HCT116 (cell line): Measurements from ENCODE around the gene COBLL1. TPM values are rescaled to one million over a fixed set of nuclear protein-coding genes. Genes with fewer than 3 reads are reported as not detected.

ENCODE experiments used
- ATAC-seq: fragments of 200-7000 bp; cut with Tn5 transposase; 2 replicates; pipeline ENCODE4 v1.9.1; 2020; ENCODE audit warnings: mild to moderate bottlenecking, moderate library complexity
- BruUV-seq: library from RNA; stranded (reverse); fragments of 400-500 nt; replicated peaks from 2 replicates; lab custom pipeline; 2021; lab: Mats Ljungman, UMichigan
- CTCF ChIA-PET: fragments of 300-600 bp; sonication (Branson Sonifier 250); formaldehyde crosslinking; loops from one replicate; lab custom pipeline; 2021; ENCODE audit warnings: antibody characterized with exemption; lab: Charles Lee
- POLR2A ChIA-PET: fragments of 300-600, 350-600 bp; sonication (Branson Sonifier 250); formaldehyde crosslinking; loops from one replicate; lab custom pipeline; 2021; ENCODE audit warnings: antibody characterized with exemption; lab: Charles Lee
- RAD21 ChIA-PET, 2 experiments: fragments of 300-600 bp; sonication (Branson Sonifier 250); formaldehyde crosslinking; loops; one replicate each; lab custom pipeline; 2023; ENCODE audit warnings: low total read pairs in 2 of 2; ENCODE audit not compliant: uncharacterized antibody in 2 of 2, unreplicated experiment in 2 of 2, low non-redundant PET in 1 of 2; lab: Charles Lee
- DNase-seq: peaks from one replicate; pipeline ENCODE4 v3.0.0-alpha.2; 2010; ENCODE audit warnings: low read depth, low spot score
- H2AFZ ChIP-seq: fragments of 200-600 bp; shearing (Covaris generic), sonication (generic); 2 replicates; pipeline ENCODE4 v1.6.1; 2017; ENCODE audit warnings: low read depth, mixed run types, mixed read lengths, antibody characterized with exemption, low read length; ENCODE audit not compliant: poor library complexity, severe bottlenecking
- H3K27ac ChIP-seq: 2 replicates; pipeline ENCODE4 v1.5.1; 2012; ENCODE audit warnings: low read depth, low read length
- H3K27me3 ChIP-seq: fragments of 200-600 bp; sonication (generic); 2 replicates; pipeline ENCODE4 v1.6.1; 2016; ENCODE audit warnings: mixed run types, low read length, mixed read lengths; ENCODE audit not compliant: insufficient read depth
- H3K36me3 ChIP-seq, 2 experiments: fragments of 200-500 bp in 1 of 2; fragments of 200-600 bp in 1 of 2; sonication (Bioruptor generic) in 1 of 2; sonication (generic) in 1 of 2; 2 replicates each; pipeline versions ENCODE4 v1.5.1 to v1.6.1; 2014 to 2016; ENCODE audit warnings: low read length in 2 of 2, inconsistent platforms in 1 of 2, mixed read lengths in 1 of 2, mixed run types in 1 of 2; ENCODE audit not compliant: insufficient read depth in 2 of 2, control insufficient read depth in 1 of 2
- H3K4me1 ChIP-seq, 2 experiments: fragments of 200-600 bp in 1 of 2; sonication (generic) in 1 of 2; 2 replicates each; pipeline versions ENCODE4 v1.5.1 to v1.6.1; 2012 to 2017; ENCODE audit warnings: low read length in 2 of 2, inconsistent platforms in 1 of 2, mild to moderate bottlenecking in 1 of 2, mixed read lengths in 1 of 2, mixed run types in 1 of 2, moderate library complexity in 1 of 2; ENCODE audit not compliant: insufficient read depth in 2 of 2, control insufficient read depth in 1 of 2
- H3K4me2 ChIP-seq: fragments of 200-600 bp; sonication (generic); 2 replicates; pipeline ENCODE4 v1.6.1; 2017; ENCODE audit warnings: mixed run types, low read length, mixed read lengths
- H3K4me3 ChIP-seq, 2 experiments: fragments of 200-600 bp in 1 of 2; sonication (generic) in 1 of 2; replicated peaks in 1 of 2; 2 replicates each; pipeline ENCODE4 v1.5.1; 2011 to 2016; ENCODE audit warnings: low read length in 2 of 2, control low read depth in 1 of 2, low read depth in 1 of 2, mild to moderate bottlenecking in 1 of 2, mixed read lengths in 1 of 2, mixed run types in 1 of 2
- H3K79me2 ChIP-seq: fragments of 200-600 bp; sonication (generic); 2 replicates; pipeline ENCODE4 v1.6.1; 2017; ENCODE audit warnings: mild to moderate bottlenecking, mixed run types, low read length, moderate library complexity, mixed read lengths; ENCODE audit not compliant: insufficient read depth
- H3K9ac ChIP-seq: fragments of 200-600 bp; sonication (generic); 2 replicates; pipeline ENCODE4 v1.6.1; 2016; ENCODE audit warnings: low read length, mixed read lengths
- H3K9me2 ChIP-seq: fragments of 200-600 bp; sonication (generic), shearing (Covaris generic); 2 replicates; pipeline ENCODE4 v1.6.1; 2017; ENCODE audit warnings: mixed run types, mild to moderate bottlenecking, moderate library complexity; ENCODE audit not compliant: insufficient read depth
- H3K9me3 ChIP-seq, 2 experiments: fragments of 200-500 bp in 1 of 2; fragments of 200-600 bp in 1 of 2; sonication (Bioruptor generic) in 1 of 2; sonication (generic) in 1 of 2; 2 replicates each; pipeline ENCODE4 v1.6.1; 2014 to 2017; ENCODE audit warnings: low read length in 2 of 2, mixed read lengths in 2 of 2, inconsistent platforms in 1 of 2, low read depth in 1 of 2, mild to moderate bottlenecking in 1 of 2, mixed run types in 1 of 2, moderate library complexity in 1 of 2; ENCODE audit not compliant: control insufficient read depth in 1 of 2, insufficient read depth in 1 of 2
- H4K20me1 ChIP-seq: fragments of 200-600 bp; sonication (generic), shearing (Covaris generic); 2 replicates; pipeline ENCODE4 v1.6.1; 2017; ENCODE audit warnings: mixed run types, mild to moderate bottlenecking, moderate library complexity; ENCODE audit not compliant: insufficient read depth
- ATF3 ChIP-seq: IDR thresholded peaks from 2 replicates; pipeline ENCODE4 v1.6.1; 2012
- CBX3 ChIP-seq: IDR thresholded peaks from 2 replicates; pipeline ENCODE4 v1.6.1; 2012; ENCODE audit warnings: low read depth
- CTCF ChIP-seq, 3 experiments: fragments of 200-600 bp in 1 of 3; sonication (generic) in 1 of 3; IDR thresholded peaks in 2 of 3; conservative IDR thresholded peaks in 1 of 3; 2 replicates each; pipeline ENCODE4 v1.5.1; 2012 to 2017; ENCODE audit warnings: low read depth in 2 of 3, low read length in 2 of 3, antibody characterized with exemption in 1 of 3, borderline replicate concordance in 1 of 3, control low read depth in 1 of 3, mild to moderate bottlenecking in 1 of 3, mixed read lengths in 1 of 3, mixed run types in 1 of 3, moderate library complexity in 1 of 3; ENCODE audit not compliant: insufficient read depth in 1 of 3
- ELF1 ChIP-seq: IDR thresholded peaks from 2 replicates; pipeline ENCODE4 v1.6.1; 2012; ENCODE audit warnings: low read depth, borderline replicate concordance
- FOSL1 ChIP-seq: IDR thresholded peaks from 2 replicates; pipeline ENCODE4 v1.6.1; 2012; ENCODE audit warnings: low read depth
- MAX ChIP-seq: IDR thresholded peaks from 2 replicates; pipeline ENCODE4 v1.6.1; 2012
- POLR2A ChIP-seq: IDR thresholded peaks from 2 replicates; pipeline ENCODE4 v1.7.0; 2011; ENCODE audit warnings: borderline replicate concordance; ENCODE audit not compliant: insufficient read depth, insufficient read length; ENCODE audit errors: extremely low read depth
- RAD21 ChIP-seq: IDR thresholded peaks from 2 replicates; pipeline ENCODE4 v1.6.1; 2012; ENCODE audit warnings: low read depth, mild to moderate bottlenecking
- SIN3A ChIP-seq: IDR thresholded peaks from 2 replicates; pipeline ENCODE4 v1.6.1; 2012; ENCODE audit warnings: low read depth
- SRF ChIP-seq: IDR thresholded peaks from 2 replicates; pipeline ENCODE4 v1.6.1; 2012; ENCODE audit warnings: low read depth
- YY1 ChIP-seq: IDR thresholded peaks from 2 replicates; pipeline ENCODE4 v1.6.1; 2011; ENCODE audit warnings: low read length, low read depth, moderate library complexity, mild to moderate bottlenecking; ENCODE audit not compliant: insufficient replicate concordance; ENCODE audit errors: extremely low read depth
- intact Hi-C: fragments of 100-400 bp; cut with micrococcal nuclease; formaldehyde crosslinking; loops from 2 replicates; pipeline ENCODE4 v1.10.0; 2022
- total RNA-seq: library from RNA; stranded (reverse); gene quantifications from one replicate; pipeline ENCODE4 v1.2.1, GENCODE V29; 2021; ENCODE audit not compliant: unreplicated experiment

The COBLL1 gene
- total RNA-seq, 1 experiment from 2014 or later: 3.6 TPM

- no peak overlapping the region for H3K4me2 ChIP-seq
- no peaks in the 10 kb centered on the region for H3K4me1 ChIP-seq
- TF ChIP-seq MAX (no peak), ELF1 (no peak), RAD21 (no peak), ATF3 (no peak), CTCF (IDR thresholded peaks at IDR 0.05 in 2 of 3, conservative IDR thresholded peaks at IDR 0.05 in 1 of 3; ENCODE audit: borderline replicate concordance in 1 of 3, insufficient read depth in 1 of 3, low read depth in 2 of 3, low read length in 2 of 3) (no peak), SRF (no peak), CBX3 (no peak), FOSL1 (no peak), YY1 (no peak), SIN3A (no peak), POLR2A (no peak)
- no peaks in the 10 kb centered on the region for H3K79me2 ChIP-seq
- intact Hi-C loops: no loop called here
- BruUV-seq: no TSS peak
- ChIA-PET CTCF (no interaction called here), POLR2A (no interaction called here), RAD21 (no interaction called here)
- H3K9ac ChIP-seq: no peak overlapping the region
- H3K27me3 ChIP-seq: no peaks in the 10 kb centered on the region
- H4K20me1 ChIP-seq: no peaks in the 10 kb centered on the region
- H3K27ac ChIP-seq: no peak overlapping the region
- no peaks in the 10 kb centered on the region for H3K9me3 ChIP-seq
- ATAC-seq (no peak), DNase-seq (no peak)
- no peak overlapping the region for H3K4me3 ChIP-seq
- no peaks in the 10 kb centered on the region for H3K9me2 ChIP-seq
- no peaks in the 10 kb centered on the region for H3K36me3 ChIP-seq
- no peak overlapping the region for H2AFZ ChIP-seq
These were observed 23.2 kb downstream of the COBLL1 start for GRCh38 chr2:164818149-164819136.
